Panc1 (cell line): ENCODE data around the gene BRAT1. TPM values are rescaled to one million over a fixed set of nuclear protein-coding genes. Genes with fewer than 3 reads are reported as not detected.

ENCODE experiments used
- ATAC-seq: fragments of 200-7000 bp; cut with Tn5 transposase; 2 replicates; pipeline ENCODE4 v1.9.1; 2020; ENCODE audit warnings: mild to moderate bottlenecking, moderate library complexity
- BruUV-seq: library from RNA; stranded (reverse); fragments of 400-500 nt; replicated peaks from 2 replicates; lab custom pipeline; 2021; lab: Mats Ljungman, UMichigan
- CTCF ChIA-PET: fragments of 300-600 bp; sonication (Branson Sonifier 250); formaldehyde crosslinking; loops from one replicate; lab custom pipeline; 2022; ENCODE audit warnings: antibody characterized with exemption; lab: Charles Lee
- POLR2A ChIA-PET: fragments of 300-600 bp; sonication (Branson Sonifier 250); formaldehyde crosslinking; loops from one replicate; lab custom pipeline; 2022; ENCODE audit warnings: antibody characterized with exemption; lab: Charles Lee
- DNase-seq: peaks from one replicate; pipeline ENCODE4 v3.0.0-alpha.2; 2010; ENCODE audit warnings: low read depth, low spot score
- H3K27ac ChIP-seq: 2 replicates; pipeline ENCODE4 v1.5.1; 2011; ENCODE audit warnings: mild to moderate bottlenecking, low read length, inconsistent platforms
- H3K27me3 ChIP-seq: fragments of 200-500 bp; sonication (Bioruptor generic); 2 replicates; pipeline ENCODE4 v1.6.0; 2014; ENCODE audit warnings: low read length, inconsistent platforms; ENCODE audit not compliant: control insufficient read depth, insufficient read depth
- H3K36me3 ChIP-seq: fragments of 200-500 bp; sonication (Bioruptor generic); 2 replicates; pipeline ENCODE4 v1.5.1; 2014; ENCODE audit warnings: inconsistent platforms, mild to moderate bottlenecking, low read length, moderate library complexity; ENCODE audit not compliant: control insufficient read depth, insufficient read depth
- H3K4me1 ChIP-seq: 2 replicates; pipeline ENCODE4 v1.5.1; 2011; ENCODE audit warnings: inconsistent platforms, mild to moderate bottlenecking, low read length, moderate library complexity; ENCODE audit not compliant: control insufficient read depth, insufficient read depth
- H3K4me3 ChIP-seq, 2 experiments: 2 replicates each; pipeline ENCODE4 v1.5.1; 2011 to 2012; ENCODE audit warnings: low read depth in 2 of 2, low read length in 2 of 2, mild to moderate bottlenecking in 2 of 2, inconsistent platforms in 1 of 2, moderate library complexity in 1 of 2
- H3K9me3 ChIP-seq: fragments of 200-500 bp; sonication (Bioruptor generic); 2 replicates; pipeline ENCODE4 v1.5.1; 2014; ENCODE audit warnings: low read depth, mild to moderate bottlenecking, inconsistent platforms, low read length, moderate library complexity; ENCODE audit not compliant: control insufficient read depth, insufficient read depth
- POLR2AphosphoS5 ChIP-seq: IDR thresholded peaks from 2 replicates; pipeline ENCODE4 v1.6.1; 2012; ENCODE audit warnings: mild to moderate bottlenecking, low read depth, low read length, moderate library complexity
- SIN3A ChIP-seq: IDR thresholded peaks from 2 replicates; pipeline ENCODE4 v1.6.1; 2012; ENCODE audit warnings: low read depth, mild to moderate bottlenecking, low read length, moderate library complexity, borderline replicate concordance; ENCODE audit not compliant: insufficient read depth
- TCF7L2 ChIP-seq: IDR thresholded peaks from 2 replicates; pipeline ENCODE4 v1.6.1; 2011; ENCODE audit warnings: mild to moderate bottlenecking, low read depth, low read length, inconsistent platforms
- in situ Hi-C: cut with HindIII; loops from 2 replicates; pipeline ENCODE4 v1.10.0; 2016; ENCODE audit warnings: low sequenced_read_pairs, low pct_unique_long_range_greater_than_20kb
- intact Hi-C: fragments of 100-400 bp; cut with micrococcal nuclease; formaldehyde crosslinking; loops from one replicate; pipeline ENCODE4 v1.10.0; 2022; ENCODE audit not compliant: unreplicated experiment
- total RNA-seq: library from RNA; stranded (reverse); gene quantifications from one replicate; pipeline ENCODE4 v1.2.1, GENCODE V29; 2021; ENCODE audit not compliant: unreplicated experiment
- TF ChIP-seq, protein P1 (sequence below): fragments of 450-650 bp; IDR thresholded peaks from 2 replicates; pipeline ENCODE4 v1.5.1; 2017; ENCODE audit warnings: mild to moderate bottlenecking
- TF ChIP-seq, protein P2 (sequence below), 2 experiments: IDR thresholded peaks; 2 replicates each; pipeline ENCODE4 v1.6.1; 2011 to 2012; ENCODE audit warnings: low read depth in 2 of 2, control low read depth in 1 of 2, low read length in 1 of 2, mild to moderate bottlenecking in 1 of 2, moderate library complexity in 1 of 2; ENCODE audit not compliant: insufficient read depth in 1 of 2

Gene BRAT1
- total RNA-seq, 1 experiment from 2014 or later = 76.9 TPM

DNA sequence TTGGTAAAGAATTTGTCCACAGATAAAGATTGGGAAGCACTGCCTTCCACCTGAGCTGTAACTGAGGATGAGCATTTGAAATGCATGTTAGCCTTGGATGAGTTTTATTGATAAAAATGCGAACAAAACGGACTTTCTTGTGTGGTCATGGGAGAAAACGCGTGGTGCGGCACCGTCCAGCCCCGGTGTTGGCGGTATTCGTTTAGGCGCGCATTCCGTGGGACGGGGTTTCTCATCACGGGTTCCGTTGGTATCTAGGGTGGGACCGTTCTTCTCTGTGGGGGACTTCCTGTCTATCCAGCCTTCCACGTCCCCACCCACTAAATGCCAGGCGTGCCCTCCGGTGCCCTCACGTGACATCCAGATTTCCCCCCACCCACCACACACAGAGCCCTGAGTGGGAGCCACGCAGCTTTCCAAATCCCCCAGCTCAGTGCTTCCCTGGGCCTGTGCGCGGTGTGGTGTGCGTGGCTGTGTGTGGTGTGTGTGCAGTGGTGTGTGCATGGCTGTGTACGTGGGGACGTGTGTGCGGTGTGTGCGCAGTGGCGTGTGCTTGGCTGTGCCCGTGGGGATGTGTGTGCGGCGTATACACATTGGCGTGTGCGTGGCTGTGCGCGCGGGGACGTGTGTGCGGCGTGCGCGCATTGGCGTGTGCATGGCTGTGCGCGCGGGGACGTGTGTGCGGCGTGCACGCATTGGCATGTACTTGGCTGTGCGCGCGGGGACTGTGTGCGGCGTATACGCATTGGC lies 21.6 kb upstream of the BRAT1 start:
- no peaks in the 10 kb centered on the region; the same call in 1 of the 2 replicates for H3K36me3 ChIP-seq
- ATAC-seq (no peak), DNase-seq (no peak)
- no peaks in the 10 kb centered on the region for H3K9me3 ChIP-seq
- H3K27me3 ChIP-seq = no peaks in the 10 kb centered on the region
- CTCF ChIA-PET = interaction anchor here (0.7 kb wide), 1 partner anchor 26 kb away, joined by 3 read pairs; no protein-coding TSS in a partner anchor
- TF ChIP-seq, protein P1, sequence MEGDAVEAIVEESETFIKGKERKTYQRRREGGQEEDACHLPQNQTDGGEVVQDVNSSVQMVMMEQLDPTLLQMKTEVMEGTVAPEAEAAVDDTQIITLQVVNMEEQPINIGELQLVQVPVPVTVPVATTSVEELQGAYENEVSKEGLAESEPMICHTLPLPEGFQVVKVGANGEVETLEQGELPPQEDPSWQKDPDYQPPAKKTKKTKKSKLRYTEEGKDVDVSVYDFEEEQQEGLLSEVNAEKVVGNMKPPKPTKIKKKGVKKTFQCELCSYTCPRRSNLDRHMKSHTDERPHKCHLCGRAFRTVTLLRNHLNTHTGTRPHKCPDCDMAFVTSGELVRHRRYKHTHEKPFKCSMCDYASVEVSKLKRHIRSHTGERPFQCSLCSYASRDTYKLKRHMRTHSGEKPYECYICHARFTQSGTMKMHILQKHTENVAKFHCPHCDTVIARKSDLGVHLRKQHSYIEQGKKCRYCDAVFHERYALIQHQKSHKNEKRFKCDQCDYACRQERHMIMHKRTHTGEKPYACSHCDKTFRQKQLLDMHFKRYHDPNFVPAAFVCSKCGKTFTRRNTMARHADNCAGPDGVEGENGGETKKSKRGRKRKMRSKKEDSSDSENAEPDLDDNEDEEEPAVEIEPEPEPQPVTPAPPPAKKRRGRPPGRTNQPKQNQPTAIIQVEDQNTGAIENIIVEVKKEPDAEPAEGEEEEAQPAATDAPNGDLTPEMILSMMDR = no peak
- TF ChIP-seq SIN3A = no peak
- no peak for TF ChIP-seq TCF7L2
- TF ChIP-seq, protein P2, sequence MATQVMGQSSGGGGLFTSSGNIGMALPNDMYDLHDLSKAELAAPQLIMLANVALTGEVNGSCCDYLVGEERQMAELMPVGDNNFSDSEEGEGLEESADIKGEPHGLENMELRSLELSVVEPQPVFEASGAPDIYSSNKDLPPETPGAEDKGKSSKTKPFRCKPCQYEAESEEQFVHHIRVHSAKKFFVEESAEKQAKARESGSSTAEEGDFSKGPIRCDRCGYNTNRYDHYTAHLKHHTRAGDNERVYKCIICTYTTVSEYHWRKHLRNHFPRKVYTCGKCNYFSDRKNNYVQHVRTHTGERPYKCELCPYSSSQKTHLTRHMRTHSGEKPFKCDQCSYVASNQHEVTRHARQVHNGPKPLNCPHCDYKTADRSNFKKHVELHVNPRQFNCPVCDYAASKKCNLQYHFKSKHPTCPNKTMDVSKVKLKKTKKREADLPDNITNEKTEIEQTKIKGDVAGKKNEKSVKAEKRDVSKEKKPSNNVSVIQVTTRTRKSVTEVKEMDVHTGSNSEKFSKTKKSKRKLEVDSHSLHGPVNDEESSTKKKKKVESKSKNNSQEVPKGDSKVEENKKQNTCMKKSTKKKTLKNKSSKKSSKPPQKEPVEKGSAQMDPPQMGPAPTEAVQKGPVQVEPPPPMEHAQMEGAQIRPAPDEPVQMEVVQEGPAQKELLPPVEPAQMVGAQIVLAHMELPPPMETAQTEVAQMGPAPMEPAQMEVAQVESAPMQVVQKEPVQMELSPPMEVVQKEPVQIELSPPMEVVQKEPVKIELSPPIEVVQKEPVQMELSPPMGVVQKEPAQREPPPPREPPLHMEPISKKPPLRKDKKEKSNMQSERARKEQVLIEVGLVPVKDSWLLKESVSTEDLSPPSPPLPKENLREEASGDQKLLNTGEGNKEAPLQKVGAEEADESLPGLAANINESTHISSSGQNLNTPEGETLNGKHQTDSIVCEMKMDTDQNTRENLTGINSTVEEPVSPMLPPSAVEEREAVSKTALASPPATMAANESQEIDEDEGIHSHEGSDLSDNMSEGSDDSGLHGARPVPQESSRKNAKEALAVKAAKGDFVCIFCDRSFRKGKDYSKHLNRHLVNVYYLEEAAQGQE (IDR thresholded peaks at IDR 0.05; ENCODE audit: insufficient read depth in 1 of 2, low read depth in 2 of 2, low read length in 1 of 2) = no peak
- no peak for TF ChIP-seq POLR2AphosphoS5
- no TSS peak for BruUV-seq
- intact Hi-C loops = no loop called here
- no peaks in the 10 kb centered on the region for H3K4me1 ChIP-seq
- POLR2A ChIA-PET = no interaction called here
- H3K27ac ChIP-seq = no peak overlapping the region
- no peak overlapping the region for H3K4me3 ChIP-seq
- in situ Hi-C loops = no loop called here

DNA sequence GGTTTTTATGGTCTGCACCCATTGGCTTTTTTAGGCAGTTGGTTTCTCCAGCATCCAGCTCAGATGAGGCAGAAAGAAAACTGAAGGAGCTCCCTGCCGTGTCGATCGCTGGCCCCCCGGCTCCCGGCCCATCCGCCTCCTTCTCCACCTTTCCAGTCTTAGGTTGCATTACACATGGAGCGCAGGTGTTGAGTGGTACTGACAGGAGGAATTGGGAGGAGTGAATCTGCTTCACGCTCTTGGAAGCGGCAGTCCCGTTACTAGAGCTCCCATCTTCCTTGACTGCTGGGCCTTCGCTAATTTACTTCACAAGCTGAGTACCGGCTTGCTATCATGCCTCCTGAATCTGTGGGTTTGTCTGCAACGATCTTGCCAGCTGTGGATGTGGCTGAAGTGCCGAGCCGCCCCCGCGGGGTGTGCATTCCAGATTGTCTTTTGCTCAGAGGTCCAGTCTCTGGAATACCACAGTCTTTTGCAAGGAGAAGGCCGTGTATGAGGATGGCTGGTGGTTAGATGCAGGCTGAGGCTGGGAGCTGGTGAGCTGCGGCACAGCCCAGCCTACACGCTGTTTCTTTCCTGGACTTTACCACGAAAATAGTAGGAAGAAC lies 20.5 kb upstream of the BRAT1 start:
- Histone ChIP-seq H3K27ac (no peak overlapping the region), H3K27me3 (no peaks in the 10 kb centered on the region), H3K9me3 (no peaks in the 10 kb centered on the region), H3K4me1 (no peaks in the 10 kb centered on the region), H3K4me3 (no peak overlapping the region), H3K36me3 (no peaks in the 10 kb centered on the region; the same call in 1 of the 2 replicates)
- TF ChIP-seq SIN3A (no peak), POLR2AphosphoS5 (no peak), TCF7L2 (no peak)
- TF ChIP-seq, protein P1 = no peak
- TF ChIP-seq, protein P2 (IDR thresholded peaks at IDR 0.05; ENCODE audit: insufficient read depth in 1 of 2, low read depth in 2 of 2, low read length in 1 of 2) = no peak
- ATAC-seq = no peak
- intact Hi-C loops (no loop called here), in situ Hi-C loops (no loop called here)
- ChIA-PET POLR2A (no interaction called here), CTCF (no interaction called here)
- BruUV-seq = no TSS peak
- DNase-seq = no peak
